HG03520 (cell line): ENCODE results near the gene GPX4.

Source experiments
- ATAC-seq: cut with Tn5 transposase; IDR thresholded peaks from one replicate; pipeline ENCODE4 v1.9.1; 2021; ENCODE audit warnings: mild to moderate bottlenecking, moderate library complexity; ENCODE audit not compliant: unreplicated experiment

GPX4 gene

DNA sequence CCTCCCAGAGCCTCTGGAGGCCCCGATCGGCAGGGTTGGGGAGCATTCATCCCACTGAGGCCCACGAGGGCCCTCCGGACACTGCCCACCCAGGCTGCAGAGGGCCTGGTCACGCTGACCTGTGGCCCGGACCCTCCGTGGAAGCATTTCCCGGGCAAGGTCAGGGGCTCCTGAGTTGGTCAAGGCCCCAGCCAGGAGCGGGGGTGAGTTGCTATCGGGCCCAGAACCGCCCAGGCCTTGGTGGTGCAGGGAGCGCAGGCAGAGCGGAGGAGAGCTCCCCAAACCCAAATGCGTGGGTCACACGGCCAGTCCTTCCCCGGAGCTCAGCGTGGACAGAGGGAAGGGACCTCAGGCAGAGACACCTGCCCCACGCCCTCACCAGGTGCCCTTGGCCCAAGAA lies 25.7 kb downstream of the GPX4 start:
- no peak for ATAC-seq

DNA sequence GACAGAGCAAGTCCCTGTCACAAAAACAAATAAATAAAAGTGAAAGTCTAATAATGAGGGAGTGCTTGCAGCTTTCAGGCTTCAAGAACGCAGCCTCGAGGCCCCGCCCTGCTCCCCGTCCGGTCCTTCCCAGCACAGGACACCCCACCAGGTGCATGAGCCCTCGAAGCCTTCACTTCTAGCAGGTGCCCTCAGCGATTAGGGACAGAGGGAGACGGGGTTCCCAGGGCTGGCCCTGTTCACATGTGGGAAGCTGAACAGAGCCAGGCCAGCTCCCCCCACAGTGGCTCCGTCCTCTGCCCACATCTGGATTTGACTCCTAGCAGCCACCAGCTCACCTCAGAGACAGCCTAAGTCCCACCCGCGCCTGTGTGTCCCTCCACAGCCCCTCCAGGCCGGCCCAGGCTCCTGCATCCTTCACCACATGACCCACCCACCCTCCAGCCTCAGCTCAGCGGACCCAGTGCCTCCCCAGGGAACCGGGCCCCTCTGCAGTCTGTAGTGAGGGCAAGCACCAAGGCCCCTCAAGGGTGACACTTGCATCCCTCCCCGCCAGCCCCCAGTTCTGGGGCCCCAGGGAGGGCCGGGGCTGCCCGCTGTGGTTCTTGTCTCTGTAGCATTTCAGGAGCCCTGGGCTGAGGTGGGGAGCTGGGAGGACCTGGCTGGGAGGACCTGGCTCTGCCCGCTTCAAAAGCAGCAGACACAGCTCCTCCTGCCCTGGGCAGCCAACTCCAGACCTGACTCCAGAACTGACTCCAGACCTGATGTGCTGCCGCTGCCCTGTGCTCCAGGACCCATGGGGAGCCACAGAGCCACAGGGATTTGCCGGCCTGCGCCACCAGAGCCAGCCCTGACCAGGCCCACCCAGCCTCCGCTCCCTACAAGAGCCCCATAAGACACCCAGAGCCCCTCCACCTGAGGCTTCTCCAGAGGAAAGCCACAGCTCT lies 27.2 kb downstream of the GPX4 start:
- no peak for ATAC-seq

DNA sequence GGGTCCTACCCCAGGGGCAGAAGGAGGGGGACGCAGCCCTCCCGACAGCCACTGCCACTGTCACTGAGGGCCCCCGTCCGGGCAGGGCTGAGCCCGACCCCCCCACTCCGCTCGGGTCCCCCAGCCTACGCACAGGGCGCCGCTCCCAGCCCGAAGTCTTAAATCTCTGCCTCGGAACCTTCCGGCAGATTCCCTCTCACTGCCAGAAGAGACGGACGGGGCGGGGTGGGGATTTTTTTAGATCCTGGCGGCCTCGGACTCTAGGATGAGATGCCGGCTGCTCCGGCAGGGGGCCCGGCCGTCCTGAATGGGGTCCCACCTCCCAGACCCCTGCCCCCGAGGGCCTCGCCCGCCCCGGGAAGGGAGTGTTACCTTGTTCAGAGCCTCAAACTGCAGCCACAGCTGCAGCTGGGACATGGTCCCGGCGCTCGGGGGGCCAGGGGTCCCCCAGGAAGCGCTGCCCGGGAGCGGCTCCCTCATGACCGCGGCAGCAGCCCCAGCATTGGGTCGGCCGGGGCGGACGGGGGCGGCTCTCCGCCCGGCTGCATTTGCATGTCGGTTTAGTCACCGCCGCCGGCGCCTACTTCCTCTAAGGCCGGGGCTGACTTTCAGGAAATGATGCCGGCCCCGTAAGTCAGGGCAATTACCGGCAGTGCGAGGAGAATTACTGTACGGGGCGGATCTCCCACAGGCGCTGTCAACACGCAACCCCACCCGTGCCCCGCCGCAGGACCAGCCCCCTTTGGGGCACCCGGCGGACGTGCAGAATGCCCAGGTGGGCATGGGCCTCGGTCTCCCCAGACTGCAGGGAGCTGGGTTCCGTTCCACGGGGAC lies 28.1 kb downstream of the GPX4 start:
- ATAC-seq, result no peak

DNA sequence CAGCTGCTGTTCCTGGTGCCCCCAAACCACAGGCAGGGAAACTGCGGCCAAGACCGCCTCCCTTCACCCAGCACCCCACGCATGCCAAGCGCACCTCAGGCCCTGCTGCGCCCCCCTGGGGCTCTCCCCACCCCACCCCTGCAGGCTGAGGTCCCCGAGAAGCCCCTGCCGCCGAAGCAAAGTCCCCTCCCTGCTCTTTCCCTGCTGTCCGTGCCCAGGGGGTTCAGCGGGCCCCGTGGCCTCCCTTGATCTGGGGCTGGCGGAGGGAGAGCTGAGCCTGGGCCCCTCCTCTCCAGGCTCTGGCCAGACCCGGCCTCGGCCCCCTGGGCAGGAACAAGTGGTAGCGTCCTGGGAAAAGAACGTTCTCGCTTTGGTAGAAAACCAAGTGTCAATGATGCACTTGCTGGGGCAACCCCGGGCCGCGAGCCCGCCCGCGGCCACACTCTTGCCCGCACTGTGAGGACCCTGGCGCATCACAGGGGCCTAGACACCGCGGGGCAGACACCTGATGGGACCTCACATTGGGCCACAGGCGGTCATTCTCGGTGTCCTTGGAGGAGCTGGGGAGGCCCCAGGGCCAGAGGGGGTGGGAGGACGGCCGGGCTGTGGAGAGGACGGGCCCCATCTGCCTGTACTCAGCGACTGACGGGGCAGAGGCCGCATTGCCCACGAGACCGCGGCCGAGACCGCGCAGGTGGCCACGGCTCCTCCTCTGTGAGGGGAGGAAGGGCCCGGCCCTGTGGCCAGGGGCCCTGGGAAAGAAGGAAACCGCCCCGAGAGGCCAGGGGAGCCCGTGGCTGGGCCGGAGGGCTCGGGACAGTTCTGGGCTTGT lies 29.0 kb downstream of the GPX4 start:
- no peak for ATAC-seq

DNA sequence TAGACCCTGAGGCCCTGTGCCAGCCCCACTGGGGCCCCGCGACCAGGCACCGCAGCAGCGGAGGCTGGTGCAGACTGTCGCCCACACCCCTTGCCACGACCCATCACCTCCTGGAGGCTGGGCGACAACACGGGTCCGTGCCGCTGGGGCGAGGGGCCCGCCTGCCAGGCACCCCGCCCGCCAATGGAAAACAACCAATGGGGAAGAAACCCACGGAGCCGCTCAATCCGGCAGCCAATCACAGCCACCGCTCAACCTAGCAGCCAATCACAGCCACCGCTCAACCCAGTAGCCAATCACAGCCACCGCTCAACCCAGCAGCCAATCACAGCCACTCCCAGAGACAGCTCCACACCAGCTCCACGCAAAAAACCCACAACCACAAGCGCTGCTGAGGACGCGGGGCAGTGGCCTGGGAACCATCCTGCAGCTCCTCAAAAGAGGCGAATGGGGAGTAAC lies 29.7 kb downstream of the GPX4 start:
- no peak for ATAC-seq

DNA sequence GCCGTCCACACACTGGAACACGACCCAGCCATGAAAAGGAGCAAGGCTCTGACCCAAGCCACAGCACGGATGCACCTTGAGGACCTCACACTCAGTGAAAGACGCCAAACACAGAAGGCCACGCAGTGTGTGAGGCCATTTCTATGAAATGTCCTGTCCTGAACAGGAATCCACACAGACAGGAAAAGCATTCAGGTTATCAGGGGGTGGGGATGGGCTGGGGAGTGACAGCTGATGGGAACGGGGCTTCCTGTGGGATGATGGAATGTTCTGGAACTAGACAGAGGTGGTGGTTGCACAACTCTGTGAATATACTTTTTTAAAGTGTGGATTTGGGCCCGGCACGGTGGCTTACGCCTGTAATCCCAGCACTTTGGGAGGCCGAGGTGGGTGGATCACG lies 30.6 kb downstream of the GPX4 start:
- no peak for ATAC-seq

DNA sequence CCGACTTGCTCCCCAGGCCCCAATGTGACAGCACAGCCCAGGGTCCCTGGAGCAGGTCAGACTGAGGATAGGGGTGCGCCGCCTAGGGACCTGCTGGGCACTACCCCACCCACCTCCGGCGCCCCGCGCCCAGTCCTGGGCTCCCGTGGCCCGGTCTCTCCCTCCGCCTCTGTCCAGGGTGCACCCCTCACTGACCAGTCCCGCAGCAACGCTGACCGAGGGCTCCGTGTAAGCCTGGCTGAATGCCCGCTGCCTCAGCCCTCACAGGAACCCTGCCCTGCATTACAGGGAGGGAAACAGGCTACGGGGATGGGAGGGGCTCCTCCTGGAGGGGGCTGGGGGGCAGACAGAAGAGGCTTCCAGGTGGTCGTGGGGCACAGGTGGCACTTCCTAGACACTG lies 31.7 kb downstream of the GPX4 start:
- no peak for ATAC-seq

DNA sequence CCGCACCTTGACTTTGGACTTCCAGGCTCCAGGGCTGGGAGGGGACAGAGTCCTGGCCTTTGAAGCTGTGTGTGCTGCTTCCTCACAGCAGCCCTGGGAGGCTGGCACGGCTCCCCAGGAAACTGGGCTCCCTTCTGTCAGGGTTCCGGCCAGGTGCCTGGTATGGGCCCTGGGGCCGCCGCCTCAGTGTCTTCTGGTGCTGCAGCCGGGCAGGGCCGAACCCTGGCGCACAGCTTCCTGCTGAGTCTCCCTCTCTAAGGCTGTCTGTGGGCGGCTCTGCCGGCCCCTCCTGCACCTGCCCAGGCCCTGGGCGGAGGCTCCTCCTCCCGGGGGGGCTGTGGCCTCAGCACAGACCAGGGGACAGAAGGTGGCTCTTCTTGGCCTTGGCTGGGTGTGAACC lies 32.4 kb downstream of the GPX4 start:
- ATAC-seq, result no peak

DNA sequence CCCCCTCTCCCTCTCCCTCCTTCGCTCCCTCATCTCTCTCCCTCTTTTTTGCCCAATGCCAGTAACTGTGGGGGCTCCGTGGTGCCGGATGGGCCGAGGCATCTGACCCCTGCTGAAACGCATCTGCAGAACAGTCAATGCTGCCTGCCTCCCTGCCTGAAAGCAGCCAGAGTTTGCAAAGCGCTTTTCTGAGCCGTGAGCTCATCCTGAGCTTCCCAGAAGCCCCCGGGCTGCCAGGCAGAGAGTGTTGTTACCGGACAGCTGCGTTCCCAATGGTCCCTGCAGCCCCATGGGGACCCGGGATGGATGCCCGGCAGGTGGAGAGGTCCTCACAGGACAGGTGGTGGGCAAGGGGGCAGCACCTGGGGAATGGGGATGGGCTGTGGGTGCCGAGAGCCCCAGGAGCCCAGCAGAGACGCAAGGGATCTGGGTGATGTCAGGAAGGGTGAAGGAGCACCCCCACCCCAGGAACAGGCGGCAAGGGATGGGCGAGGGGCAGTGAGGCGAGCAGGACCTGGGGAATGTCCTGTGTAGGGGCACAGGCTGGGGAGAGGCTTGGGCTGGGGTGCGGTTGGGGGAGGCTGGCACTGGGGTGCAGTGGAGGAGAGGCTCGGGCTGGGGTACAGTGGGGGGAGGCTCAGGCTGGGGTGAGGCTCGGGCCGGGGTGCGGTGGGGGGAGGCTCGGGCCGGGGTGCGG lies 33.0 kb downstream of the GPX4 start:
- ATAC-seq, result no peak

DNA sequence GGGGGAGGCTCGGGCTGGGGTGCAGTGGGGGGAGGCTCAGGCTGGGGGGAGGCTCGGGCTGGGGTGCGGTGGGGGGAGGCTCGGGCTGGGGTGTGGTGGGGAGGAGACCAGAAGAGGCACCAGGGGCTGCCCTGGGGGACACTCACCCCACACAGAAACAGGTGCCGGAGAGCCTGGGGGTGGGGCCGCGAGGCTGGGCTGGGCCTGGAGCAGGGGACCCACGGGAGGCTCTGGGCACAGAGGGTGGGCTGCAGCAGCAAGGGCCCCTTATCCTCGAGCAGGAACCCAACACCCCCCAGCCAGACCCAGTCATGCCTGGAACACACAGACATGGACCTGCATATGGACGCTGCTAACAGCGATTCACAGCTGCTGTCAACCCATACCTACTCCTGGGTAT lies 34.3 kb downstream of the GPX4 start:
- ATAC-seq, result no peak

DNA sequence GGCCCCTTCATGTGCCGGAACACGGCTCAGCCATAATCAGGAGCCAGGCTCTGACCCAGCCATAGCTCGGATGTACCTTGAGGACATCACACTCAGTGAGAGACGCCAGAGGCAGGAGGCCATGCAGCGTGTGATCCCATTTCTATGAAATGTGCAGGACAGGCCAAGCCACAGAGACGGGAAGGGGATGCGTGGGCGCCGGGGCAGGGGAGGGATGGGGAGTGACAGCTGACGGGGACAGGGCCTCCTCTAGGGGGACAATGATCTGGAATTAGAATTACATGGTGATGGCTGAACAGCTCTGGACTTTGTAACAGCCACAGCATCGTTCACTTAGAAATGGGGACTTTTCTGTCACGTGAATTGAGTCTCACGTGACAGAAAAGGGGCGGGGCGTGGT lies 35.3 kb downstream of the GPX4 start:
- ATAC-seq, result no peak

DNA sequence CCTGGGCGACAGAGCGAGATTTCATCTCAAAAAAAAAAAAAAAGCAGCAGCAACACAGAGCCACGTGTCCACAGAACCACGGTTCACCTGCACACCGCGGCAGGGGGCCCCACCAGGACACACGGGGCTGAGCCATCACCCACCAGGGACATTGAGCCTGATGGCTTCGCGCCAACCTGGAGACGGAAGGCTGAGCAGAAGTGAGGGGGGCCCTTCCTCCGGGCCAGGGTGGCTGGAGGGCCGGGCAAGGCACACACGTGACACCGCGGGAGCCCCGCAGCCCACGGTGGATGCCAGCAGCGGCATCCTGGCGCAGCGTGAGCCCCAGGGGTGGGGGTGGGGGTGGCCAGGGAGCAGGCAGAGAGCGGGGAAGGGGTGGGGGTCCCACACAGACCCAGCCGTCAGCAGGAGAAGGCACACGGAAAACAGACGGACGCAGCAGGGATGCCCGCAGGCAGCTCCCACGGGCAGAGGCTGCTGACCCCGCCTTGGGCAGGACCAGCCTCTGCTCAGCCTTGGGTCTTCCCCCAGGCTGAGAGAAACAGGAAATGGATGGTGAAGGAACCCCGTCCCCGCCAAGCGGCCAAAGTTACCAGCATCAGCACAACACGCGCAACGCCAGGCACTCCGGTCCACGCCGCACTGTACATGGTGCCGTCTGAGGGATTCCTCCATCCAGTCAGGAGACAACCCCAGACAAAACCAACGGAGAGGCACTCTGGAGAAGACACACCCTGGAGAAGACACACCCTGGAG lies 36.7 kb downstream of the GPX4 start:
- no peak for ATAC-seq

DNA sequence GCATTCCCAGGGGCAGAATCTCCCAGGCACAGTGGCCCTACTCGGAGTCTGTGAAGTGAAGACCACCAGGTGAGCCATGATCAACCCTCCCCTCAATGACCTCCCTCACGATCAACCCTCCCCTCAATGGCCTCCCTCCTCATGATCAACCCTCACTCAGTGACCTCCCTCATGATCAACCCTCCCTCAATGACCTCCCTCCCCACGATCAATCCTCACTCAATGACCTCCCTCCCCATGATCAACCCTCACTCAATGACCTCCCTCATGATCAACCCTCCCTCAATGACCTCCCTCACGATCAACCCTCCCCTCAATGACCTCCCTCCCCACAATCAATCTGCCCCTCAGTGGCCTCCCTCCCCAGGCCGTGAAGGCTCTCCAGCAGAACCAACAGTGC lies 38.1 kb downstream of the GPX4 start:
- no peak for ATAC-seq

DNA sequence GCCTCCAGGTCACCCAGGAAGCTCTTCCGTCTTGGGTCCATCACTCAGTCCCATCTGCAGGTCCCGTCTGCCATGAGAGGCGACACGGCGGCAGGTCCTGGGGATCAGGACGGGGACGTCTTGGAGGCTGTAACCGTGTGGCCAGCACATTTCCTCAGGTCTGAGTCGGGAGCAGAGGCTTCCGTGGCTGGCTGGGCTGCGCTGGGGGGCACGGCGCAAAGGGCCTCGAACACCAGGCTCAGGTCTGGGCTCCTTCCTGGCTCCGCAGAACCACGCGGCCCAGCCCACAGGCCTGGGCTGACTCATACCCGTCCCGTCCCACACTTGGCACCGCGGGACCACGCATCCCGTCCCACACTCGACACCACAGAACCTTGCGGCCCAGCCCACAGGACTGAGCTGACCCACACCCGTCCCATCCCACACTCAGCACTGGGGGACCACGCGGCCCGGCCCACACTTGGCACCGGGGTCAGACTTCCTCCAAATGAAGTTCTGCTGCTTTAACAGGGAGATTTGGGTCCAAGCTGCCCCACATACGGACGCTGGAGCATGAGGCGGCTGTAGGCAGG lies 40.1 kb downstream of the GPX4 start:
- ATAC-seq, result no peak

DNA sequence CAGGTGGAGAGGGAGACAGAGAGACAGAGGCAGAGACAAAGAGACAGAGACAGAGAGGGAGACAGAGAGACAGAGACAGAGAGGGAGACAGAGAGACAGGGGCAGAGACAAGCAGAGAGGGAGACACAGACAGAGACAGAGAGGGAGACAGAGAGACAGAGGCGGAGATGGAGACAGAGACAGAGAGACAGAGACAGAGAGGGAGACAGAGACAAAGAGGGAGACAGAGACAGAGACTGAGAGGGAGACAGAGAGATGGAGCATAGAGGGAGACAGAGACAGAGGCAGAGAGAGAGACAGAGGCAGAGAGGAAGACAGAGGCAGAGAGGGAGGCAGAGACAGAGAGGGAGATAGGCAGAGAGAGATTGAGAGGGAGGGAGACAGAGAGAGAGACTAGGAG lies 40.9 kb downstream of the GPX4 start:
- no peak for ATAC-seq

DNA sequence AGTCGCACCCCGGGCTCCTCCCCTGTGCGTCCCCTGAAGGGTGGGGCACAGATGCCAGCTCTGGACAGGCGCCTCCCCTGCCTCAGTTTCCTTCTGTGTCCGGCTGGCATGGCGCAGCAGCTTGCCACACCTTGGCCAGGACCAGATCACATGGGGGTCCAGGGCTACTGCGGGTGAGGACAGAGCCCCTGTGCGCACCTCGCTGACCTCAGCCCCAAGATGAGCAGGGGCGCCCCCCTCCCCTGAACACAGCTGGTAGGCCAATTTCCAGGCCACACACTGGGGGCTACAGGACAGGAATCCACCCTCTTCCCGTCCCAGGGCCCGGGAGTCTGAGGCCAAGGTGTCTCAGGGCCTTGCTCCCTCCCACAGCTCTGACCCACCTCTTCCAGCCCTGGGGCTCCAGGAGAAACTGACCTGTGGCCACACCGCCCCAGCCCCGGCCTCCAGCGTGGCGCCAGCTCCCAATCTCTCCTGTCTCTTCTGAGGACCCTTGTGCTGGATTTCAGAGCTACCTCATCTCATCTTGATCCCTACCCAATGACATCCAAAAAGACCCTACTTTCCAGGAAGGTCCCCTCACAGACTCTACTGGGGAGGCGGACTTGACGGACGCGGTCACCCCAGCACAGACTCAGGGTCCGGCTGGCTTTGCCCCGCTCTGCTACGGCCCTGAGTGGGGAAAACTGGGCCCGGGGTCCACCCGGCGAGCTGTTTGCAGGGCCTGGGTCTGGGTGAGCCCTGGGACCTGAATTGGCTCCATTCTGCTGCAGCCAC lies 42.0 kb downstream of the GPX4 start:
- no peak for ATAC-seq

DNA sequence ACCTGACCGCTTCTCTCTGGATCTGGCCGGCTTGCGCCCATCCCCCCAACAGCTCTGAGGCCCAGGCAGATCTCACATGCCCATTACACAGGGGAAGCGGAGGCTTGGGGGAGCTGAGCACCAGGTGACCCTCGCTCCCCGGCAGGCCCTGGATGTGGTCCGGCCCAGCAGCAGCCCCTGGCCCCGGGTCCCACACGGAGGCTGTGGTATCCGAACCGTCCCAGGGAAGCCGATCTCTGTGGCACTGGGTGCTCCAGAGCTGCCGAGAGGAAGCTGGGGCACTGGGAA lies 42.6 kb downstream of the GPX4 start:
- no peak for ATAC-seq

DNA sequence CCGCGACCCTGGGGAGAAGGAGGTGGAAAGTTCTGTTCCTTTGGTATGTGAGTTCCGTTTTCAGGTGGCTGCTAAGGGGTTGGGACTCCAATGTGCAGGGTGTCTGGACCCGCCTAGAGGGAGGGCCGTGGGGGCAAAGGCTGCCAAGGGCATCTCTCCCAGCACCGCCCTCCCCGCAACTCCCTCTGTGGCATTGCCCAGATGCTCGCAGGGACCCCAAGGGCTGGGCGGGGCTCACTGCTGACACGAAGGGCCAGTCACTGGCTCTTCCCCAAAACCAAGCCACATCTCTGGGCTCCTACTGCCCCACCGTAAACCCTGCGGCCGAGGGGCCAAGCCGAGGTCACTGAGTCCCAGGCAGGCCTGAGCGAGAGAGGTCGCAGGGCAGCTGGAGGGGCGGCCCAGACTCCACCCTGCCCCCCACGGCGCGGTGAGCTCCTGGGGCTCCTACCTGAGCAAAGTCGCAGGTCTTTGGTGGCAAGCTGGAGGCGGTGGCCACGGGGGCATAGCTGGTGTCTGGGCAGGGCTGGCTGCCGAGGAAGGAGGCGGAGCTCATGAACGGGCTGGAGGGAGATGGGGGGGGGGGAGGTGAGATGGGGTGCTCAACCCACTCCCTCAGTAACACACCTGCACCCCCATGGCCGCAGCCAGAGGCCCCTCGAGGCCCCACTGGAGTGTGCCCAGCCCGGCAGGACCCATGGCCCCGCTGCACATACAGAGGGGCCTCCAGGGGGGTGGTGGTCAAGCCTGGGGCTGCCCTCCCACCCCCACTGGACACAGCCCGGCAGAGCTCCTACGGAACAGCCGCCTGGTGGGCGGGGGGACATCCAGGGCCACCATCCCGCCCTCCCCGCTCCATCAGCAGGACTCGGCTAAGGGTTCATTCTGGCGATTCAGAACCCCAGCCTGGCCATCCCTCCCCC lies 43.3 kb downstream of the GPX4 start:
- ATAC-seq, result no peak
